T-helper 1 cell treated with Interleukin-12 subunit alpha and Interleukin-12 subunit beta and Interleukin-4 antibody, amounts not matched to agents 30 μg/mL and 1 μg/mL, for 36 hours (primary cell): ENCODE data around the gene SLC23A2.

Experiments
- H3K27ac Mint-ChIP-seq: one replicate; pipeline ENCODE4 v1.8.0; 2021; ENCODE audit warnings: mild to moderate bottlenecking, mixed read lengths
- H3K27me3 Mint-ChIP-seq: one replicate; pipeline ENCODE4 v1.8.0; 2021; ENCODE audit warnings: low read depth, mixed read lengths
- H3K36me3 Mint-ChIP-seq: one replicate; pipeline ENCODE4 v1.8.0; 2021; ENCODE audit warnings: low read depth, mixed read lengths
- H3K4me1 Mint-ChIP-seq: one replicate; pipeline ENCODE4 v1.8.0; 2021; ENCODE audit warnings: low read depth, mixed read lengths
- H3K4me3 Mint-ChIP-seq: one replicate; pipeline ENCODE4 v1.8.0; 2021; ENCODE audit warnings: mild to moderate bottlenecking, moderate library complexity, mixed read lengths
- H3K9me3 Mint-ChIP-seq: one replicate; pipeline ENCODE4 v1.8.0; 2021; ENCODE audit warnings: mixed read lengths

The SLC23A2 gene

DNA sequence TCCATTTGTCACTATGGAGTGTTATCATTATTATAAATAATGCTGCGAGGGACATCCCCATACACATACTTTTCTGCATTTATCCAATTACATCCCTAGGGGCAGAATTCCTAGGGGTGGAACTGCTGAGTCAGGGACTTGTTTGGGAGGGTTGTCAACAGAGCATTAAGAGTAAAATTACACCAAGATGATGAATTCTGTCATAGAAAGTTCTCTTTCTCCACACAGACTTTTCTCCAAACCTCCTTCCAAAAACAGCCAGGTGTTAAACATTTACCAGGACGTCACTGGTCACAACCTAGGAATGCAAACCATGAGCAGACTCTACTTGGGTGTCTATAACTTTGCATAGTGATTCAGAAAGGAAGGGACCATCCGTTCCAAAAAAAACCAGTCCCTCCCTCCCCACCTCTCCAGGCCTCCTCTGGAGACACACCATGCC is 184.1 kb downstream of the SLC23A2 start:
- Mint-ChIP-seq H3K4me1 (peaks cover 56% of the 10 kb centered on the region), H3K27me3 (no peaks in the 10 kb centered on the region), H3K4me3 (no peak overlapping the region), H3K27ac (no peak overlapping the region), H3K9me3 (no peaks in the 10 kb centered on the region), H3K36me3 (peaks cover 48% of the 10 kb centered on the region)

DNA sequence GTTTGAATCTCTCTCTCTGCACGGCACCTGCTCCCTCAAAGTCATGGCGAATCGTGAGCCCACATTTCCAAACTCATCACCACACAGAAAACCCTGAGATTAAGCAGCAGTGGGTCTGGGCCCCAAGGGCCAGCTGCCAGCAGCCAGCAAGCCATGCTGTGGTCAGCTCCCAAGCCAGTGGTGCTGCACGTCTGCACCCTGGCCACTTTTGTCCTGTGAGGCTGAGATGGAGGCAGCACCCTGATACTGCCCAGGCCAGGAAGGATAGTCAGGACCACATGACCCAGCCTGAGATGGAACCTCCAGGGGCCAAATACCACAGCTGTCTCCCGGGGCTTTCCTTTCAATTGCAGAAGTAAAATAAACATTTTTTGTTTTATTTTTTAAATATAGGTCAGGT is 185.7 kb downstream of the SLC23A2 start:
- peaks cover 44% of the 10 kb centered on the region for H3K36me3 Mint-ChIP-seq
- H3K27me3 Mint-ChIP-seq = no peaks in the 10 kb centered on the region
- H3K4me1 Mint-ChIP-seq = peaks cover 58% of the 10 kb centered on the region
- no peaks in the 10 kb centered on the region for H3K9me3 Mint-ChIP-seq
- H3K4me3 Mint-ChIP-seq = peak overlapping the region; percentile 91
- H3K27ac Mint-ChIP-seq = peak overlapping the region; percentile 97

DNA sequence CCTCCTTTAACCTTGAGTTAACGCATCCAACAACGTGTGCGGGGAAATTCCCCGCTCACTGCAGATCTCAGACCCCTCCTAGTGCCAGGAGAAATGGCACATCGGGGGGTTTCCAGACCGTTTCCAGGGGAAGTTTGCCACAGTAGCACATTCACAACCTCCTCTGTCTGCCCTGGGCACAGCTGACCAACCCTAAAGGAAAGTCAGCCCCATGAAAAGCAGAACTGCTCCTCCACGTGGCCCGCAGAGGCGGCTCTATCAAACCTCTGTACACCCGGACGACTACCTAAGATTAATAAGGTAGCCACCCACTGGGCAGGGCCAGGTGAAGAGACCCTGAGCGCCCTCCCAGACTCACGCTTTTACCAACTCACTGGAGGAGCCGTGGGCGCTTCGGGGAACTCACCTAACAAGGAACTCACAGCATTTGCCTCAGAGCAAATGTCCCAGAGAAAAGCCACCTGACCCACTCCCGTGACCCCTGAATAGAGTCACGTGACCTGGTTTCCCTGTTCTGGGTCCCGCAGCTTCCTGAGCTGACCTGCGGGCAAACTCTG is 186.5 kb downstream of the SLC23A2 start:
- Mint-ChIP-seq H3K9me3 (no peaks in the 10 kb centered on the region), H3K27me3 (no peaks in the 10 kb centered on the region), H3K27ac (peak overlapping the region; percentile 97), H3K4me3 (peak overlapping the region; percentile 91), H3K36me3 (peaks cover 40% of the 10 kb centered on the region), H3K4me1 (peaks cover 56% of the 10 kb centered on the region)

DNA sequence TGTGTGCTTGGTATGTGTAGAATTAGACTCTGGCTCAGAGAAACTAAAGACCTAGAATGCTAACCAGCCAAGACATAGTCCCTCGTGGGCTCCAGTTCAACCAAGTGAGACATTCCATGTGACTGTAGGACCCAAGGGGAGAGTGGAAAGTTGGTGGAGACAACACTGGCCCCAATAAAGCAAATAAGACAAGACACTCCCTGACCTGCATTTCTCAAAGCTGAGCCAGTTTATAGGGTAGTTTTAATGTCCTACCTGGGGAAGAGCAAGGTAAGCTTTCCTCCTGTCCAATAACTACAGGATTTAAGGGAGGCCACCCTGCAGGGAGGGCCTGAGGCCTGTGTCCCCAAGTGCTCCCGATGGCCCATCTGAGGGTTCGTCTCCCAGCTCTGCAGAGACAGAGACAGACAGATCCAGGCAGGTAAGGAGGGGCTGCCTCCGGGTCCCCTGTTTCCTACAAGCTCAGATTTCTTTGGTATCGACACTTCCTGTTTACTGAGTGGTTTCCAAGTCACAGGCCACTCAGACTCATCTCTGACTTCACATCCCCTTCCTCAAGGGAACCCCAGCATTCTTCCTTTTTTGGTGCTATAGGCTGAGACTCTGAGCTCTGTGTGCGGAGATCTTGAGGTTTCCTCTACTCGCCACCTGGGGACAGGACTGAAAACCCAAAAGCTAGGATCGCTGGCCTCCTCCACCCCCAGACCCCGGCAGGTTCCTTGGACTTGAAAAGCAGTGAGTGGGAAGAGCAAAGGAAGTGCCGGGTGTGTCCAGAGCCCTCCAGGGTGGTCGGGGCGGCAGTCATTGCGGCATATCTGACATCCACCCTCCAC is 187.2 kb downstream of the SLC23A2 start:
- Mint-ChIP-seq H3K4me1 (peaks cover 59% of the 10 kb centered on the region), H3K36me3 (peaks cover 43% of the 10 kb centered on the region), H3K27ac (peak overlapping the region; percentile 97), H3K9me3 (no peaks in the 10 kb centered on the region), H3K4me3 (peak overlapping the region; percentile 91), H3K27me3 (no peaks in the 10 kb centered on the region)

DNA sequence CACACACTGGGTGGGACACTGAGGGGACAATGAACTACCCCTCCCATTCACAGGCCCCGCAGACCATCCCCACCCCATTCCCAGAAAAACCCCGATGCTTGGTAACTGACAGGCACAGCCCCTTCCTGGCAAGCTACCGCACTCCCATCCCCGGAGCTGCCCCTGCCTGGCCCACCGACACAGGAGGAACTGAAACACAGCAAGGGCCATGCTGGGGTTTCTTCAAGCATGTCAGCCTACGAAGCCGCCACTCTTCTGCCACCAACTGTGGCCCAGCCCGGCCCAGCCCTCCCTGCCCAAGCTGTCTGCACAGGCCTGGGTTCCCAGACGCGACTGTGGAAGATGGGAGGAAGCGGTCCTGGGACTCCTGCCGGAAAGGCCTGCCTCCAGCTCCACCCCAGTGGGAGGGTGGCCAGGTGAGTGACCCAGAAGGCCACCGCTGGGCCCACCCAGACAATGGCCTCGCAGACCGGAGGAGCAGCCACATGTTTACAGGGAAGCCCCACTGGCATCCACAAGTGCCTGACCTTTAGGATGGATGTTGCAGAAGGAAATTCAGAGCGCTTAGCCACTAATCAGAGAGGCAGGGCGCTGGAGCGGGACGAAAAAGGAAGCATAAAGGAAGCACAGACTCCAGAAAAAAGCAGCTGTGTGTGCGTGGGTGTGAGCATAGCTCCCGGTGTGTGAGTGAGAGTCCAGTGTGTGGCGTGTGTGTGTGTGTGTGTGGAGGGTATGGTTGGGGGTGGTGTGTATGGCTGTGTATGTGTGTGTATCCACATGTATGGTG is 188.0 kb downstream of the SLC23A2 start:
- H3K4me1 Mint-ChIP-seq = peaks cover 62% of the 10 kb centered on the region
- no peaks in the 10 kb centered on the region for H3K9me3 Mint-ChIP-seq
- H3K27ac Mint-ChIP-seq = peak overlapping the region; percentile 97
- no peaks in the 10 kb centered on the region for H3K27me3 Mint-ChIP-seq
- H3K4me3 Mint-ChIP-seq = peak overlapping the region; percentile 91
- peaks cover 39% of the 10 kb centered on the region for H3K36me3 Mint-ChIP-seq

DNA sequence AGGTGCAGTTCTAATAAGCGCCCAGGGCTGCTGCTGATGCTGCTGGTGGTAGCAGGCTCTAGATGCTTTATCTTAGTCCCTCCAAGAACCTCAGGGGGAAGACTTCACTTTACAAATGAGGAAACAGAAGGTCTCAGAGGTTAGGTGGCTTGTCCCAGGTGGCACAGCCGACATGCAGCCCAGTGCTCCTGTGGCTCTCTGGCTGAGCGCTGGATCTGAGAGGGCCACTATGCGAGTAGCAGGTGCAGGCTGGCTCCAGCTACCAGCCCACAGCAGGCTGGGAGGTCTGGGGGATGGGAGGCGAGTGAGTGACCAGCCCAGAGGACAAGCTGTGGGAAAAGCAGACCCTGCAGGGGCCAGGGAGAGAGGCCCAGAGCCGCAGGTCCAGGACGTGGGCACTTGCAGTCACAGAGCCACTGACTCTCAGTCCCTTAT is 188.7 kb downstream of the SLC23A2 start:
- Mint-ChIP-seq H3K4me1 (peaks cover 63% of the 10 kb centered on the region), H3K27ac (peak overlapping the region; percentile 97), H3K36me3 (peaks cover 41% of the 10 kb centered on the region), H3K9me3 (no peaks in the 10 kb centered on the region), H3K27me3 (no peaks in the 10 kb centered on the region), H3K4me3 (peak overlapping the region; percentile 91)

DNA sequence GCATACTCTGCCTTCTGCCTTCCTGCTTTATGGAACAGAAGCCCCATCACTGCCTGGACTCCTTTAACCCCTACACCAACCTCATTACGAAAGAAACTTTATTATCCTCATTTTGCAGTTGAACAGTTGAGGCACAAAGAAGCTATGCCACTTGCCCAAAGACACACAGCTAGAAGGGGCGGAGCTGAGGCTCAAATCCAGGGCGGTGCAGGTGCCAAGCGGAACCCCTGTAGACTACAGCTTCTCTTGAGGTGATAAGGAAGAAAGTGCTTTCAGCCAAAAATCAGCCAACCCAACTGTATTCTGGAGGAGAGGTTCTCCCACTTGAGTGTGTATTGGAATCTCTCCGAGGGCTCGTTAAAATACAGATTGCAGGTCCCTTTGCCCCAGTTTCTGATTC is 189.1 kb downstream of the SLC23A2 start:
- peak overlapping the region; percentile 91 for H3K4me3 Mint-ChIP-seq
- H3K4me1 Mint-ChIP-seq = peaks cover 63% of the 10 kb centered on the region
- H3K27ac Mint-ChIP-seq = peak overlapping the region; percentile 97
- no peaks in the 10 kb centered on the region for H3K27me3 Mint-ChIP-seq
- H3K36me3 Mint-ChIP-seq = peaks cover 39% of the 10 kb centered on the region
- H3K9me3 Mint-ChIP-seq = no peaks in the 10 kb centered on the region

DNA sequence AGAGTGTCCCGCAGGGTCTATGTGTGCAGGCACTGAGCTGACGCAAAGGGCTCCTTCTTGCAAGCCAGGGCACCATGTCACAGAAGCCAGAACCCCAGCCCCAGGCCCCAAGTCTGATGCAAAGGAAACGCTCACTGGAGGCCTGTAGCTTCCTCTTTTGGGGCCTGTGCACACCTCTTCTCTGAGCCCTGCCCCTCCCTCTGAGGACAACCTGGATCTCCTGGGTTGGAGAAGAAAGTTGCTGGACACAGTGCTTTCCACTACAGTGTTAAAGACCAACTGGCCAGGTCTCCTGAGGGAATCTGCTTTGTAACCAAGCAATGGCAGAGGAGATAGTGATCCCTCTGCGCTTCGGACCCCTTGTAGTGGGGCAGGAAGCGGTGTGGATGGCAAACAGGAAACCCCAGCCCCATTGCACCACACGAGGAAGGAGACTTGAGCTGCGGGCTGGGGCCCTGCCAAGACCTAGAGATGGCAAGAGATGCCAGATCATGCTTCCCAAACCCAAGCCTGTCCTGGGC is 189.6 kb downstream of the SLC23A2 start:
- H3K27ac Mint-ChIP-seq = peak overlapping the region; percentile 97
- no peaks in the 10 kb centered on the region for H3K27me3 Mint-ChIP-seq
- peak overlapping the region; percentile 91 for H3K4me3 Mint-ChIP-seq
- peaks cover 38% of the 10 kb centered on the region for H3K36me3 Mint-ChIP-seq
- no peaks in the 10 kb centered on the region for H3K9me3 Mint-ChIP-seq
- peaks cover 62% of the 10 kb centered on the region for H3K4me1 Mint-ChIP-seq

DNA sequence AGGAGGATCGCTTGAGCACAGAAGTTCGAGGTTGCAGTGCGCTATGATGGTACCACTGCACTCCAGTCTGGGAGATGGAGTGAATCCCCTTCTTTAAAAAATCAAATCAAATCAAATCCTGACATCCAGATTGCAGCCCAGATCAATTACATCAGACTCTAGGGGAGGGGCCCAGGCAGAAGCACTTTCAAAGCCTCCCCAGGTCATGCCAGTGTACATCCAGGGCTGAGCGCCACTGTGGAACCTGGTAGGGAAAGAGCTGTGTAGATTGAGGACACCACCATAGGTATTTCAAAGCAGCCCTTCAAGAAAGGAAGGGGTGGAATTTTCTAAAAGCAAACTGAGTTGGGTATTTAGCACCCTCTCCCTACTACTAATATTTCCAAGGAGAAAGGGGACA is 190.1 kb downstream of the SLC23A2 start:
- peak overlapping the region; percentile 97 for H3K27ac Mint-ChIP-seq
- peak overlapping the region; percentile 91 for H3K4me3 Mint-ChIP-seq
- H3K9me3 Mint-ChIP-seq = no peaks in the 10 kb centered on the region
- no peaks in the 10 kb centered on the region for H3K27me3 Mint-ChIP-seq
- H3K4me1 Mint-ChIP-seq = peaks cover 62% of the 10 kb centered on the region
- H3K36me3 Mint-ChIP-seq = peaks cover 40% of the 10 kb centered on the region

DNA sequence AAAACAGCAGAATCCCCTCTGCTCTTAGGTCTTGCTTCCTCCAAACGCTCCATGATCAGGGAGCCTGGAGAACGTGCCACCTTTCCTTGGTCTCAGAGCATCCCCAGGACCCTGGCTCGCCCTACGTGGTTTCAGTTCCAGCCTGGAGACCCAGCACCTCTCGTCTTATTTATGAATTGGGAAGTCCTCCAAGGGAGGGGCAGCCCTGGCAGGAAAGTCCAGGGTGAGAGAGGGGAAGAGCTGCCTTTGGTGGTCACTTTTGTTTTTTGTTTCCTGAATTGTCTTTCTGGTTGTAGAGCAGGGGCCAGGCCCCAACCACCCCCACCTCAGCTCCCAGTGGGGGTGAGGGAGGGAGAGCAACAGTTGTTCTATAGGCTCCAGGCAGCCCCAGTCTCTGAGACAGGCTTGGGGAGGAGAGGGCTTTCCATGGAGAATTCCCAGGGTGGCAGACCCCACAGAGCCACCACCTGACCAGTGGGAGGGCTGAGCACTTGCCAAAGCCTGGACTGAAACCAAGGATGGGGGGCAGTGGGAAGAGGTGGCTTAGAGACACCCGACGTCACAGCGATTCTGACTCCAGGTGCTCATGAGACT is 190.8 kb downstream of the SLC23A2 start:
- Mint-ChIP-seq H3K4me3 (peak overlapping the region; percentile 3), H3K4me1 (peaks cover 63% of the 10 kb centered on the region), H3K27ac (peak overlapping the region; percentile 97), H3K9me3 (no peaks in the 10 kb centered on the region), H3K36me3 (peaks cover 41% of the 10 kb centered on the region), H3K27me3 (no peaks in the 10 kb centered on the region)

DNA sequence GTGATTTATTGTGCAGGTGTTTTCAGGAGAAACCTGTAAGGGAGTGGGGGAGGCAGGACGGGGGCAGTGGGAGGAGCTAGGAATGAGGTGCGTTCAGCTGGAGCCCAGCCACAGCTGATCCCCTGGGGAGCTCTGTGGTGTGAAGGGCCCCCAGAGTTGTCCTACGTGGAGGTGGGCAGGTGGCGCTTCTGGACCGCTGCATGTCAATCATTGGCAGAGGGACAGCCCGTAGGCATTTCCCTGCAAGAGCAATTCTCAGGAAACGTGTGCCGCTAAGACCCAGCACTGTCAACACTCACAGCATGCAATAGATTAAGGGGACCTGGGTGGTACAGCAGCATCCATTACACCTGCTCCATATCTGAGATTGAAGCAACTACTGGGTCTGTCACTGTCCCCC is 191.6 kb downstream of the SLC23A2 start:
- H3K9me3 Mint-ChIP-seq = no peaks in the 10 kb centered on the region
- peaks cover 42% of the 10 kb centered on the region for H3K36me3 Mint-ChIP-seq
- no peaks in the 10 kb centered on the region for H3K27me3 Mint-ChIP-seq
- H3K4me3 Mint-ChIP-seq = no peak overlapping the region
- H3K4me1 Mint-ChIP-seq = peaks cover 61% of the 10 kb centered on the region
- H3K27ac Mint-ChIP-seq = peak overlapping the region; percentile 57

DNA sequence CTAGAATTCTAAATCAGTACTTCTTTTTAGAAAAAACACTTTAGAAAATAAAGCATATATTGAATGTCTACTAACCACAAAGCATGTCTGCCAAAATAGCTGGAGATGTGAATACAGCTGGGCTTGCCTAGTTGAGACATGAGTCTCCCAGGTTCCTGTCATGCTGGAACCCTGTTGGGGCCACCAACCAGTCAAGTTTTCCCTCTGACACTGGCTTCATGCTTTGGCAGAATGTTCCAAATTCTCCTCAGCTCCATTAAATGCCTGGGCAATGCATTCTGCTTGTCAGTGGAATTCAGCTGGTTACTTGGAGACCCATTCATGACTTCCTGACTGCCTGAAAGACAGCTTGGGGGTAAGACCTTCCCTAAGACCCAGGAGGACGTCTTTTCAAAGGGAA is 192.4 kb downstream of the SLC23A2 start:
- Mint-ChIP-seq H3K4me3 (no peak overlapping the region), H3K9me3 (no peaks in the 10 kb centered on the region), H3K36me3 (peaks cover 44% of the 10 kb centered on the region)

DNA sequence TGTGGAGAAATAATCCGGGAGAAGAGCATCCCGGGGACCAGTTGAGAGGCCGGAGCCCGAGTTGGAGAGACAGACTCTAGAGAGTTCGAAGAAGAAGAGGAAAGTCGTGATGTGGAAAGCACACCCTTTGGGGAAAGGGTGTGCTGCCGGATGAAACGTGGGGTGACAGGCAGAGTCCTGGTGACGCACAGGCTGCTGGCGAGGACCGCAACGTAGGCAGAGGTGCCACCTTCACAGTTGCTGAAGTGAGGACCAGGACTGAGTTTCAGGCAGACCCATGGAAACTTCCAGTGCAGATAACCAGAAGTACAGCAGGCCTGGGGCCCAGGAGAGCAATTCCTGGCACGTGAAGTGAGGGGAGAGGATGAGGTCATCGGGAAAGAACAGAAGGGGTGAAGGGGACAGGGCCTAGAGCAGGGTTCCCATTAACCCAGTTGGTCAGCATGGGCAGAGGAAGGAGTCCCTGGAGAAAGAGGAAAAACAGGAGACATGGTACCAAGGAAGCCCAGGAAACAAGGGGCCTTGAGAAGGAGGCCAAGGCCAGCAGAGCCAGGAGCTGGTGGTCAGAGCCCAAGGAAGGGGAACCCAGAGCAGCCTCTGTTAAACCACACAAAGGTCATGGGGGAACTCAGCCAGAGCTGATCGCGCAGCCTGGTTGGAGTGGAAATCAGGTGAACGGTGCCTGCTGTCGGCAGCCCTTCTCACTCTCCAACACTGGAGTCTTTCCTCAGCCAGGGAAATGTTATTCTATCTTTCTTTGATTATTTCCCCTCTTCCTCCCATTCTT is 195.5 kb downstream of the SLC23A2 start:
- no peak overlapping the region for H3K4me3 Mint-ChIP-seq
- H3K27me3 Mint-ChIP-seq = no peaks in the 10 kb centered on the region
- H3K4me1 Mint-ChIP-seq = peaks cover 28% of the 10 kb centered on the region
- peak overlapping the region; percentile 50 for H3K27ac Mint-ChIP-seq
- peaks cover 42% of the 10 kb centered on the region for H3K36me3 Mint-ChIP-seq
- H3K9me3 Mint-ChIP-seq = no peaks in the 10 kb centered on the region

More for the DNA sequence above, 192.4 kb downstream of the SLC23A2 start:
- Mint-ChIP-seq H3K27me3 (no peaks in the 10 kb centered on the region), H3K27ac (peak overlapping the region; percentile 57), H3K4me1 (peaks cover 56% of the 10 kb centered on the region)
